Stimulated activated CD8-positive, alpha-beta memory T cell treated with anti-CD3 and anti-CD28 coated beads, Interleukin-4, amount 100 ng/mL, for 48 hours (primary cell): ENCODE measurements around the gene NR1D2.
A peak's percentile ranks its signal among the peaks of the same experiment; 100 is the strongest.

Experiments
- DNase-seq: peaks from one replicate; pipeline ENCODE4 v3.0.0-alpha.2; 2020

NR1D2 gene

DNA sequence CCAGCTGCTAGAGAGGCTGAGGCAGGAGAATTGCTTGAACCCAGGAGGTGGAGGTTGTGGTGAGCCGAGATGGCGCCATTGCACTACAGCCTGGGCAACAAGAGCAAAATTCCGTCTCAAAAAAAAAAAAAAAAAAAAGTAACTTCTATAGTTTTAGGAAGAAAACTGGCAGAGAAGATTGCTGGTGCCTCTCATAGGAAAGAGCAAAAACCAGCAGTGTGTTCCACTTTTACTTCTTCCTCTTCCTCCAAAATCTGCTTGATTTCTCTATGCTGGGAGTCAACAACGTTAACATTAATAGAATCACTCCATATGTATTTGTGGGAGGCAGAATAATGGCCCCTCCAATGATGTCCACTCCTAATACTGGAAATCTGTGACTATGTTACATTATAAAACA, 12.5 kb upstream of the NR1D2 start:
- DNase-seq = no peak

DNA sequence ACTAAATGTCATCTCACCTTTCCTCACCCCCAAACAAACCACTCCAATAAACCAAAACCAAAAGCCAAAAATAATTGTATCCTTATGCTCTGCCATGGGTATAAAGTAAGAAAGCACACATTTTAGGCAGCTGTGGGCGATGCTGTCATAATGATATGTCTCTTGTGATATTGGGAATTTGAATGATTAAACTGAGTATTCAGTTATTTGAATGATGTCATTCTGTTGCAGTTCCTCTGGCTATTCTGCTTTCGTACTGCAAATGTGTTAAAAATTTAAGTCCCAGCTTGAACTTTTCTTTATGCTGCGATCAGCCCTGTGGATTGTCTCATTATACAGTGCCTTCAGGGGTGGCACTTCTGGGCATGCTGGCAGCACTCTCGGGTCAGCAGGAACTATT, 10.8 kb upstream of the NR1D2 start:
- DNase-seq = no peak

DNA sequence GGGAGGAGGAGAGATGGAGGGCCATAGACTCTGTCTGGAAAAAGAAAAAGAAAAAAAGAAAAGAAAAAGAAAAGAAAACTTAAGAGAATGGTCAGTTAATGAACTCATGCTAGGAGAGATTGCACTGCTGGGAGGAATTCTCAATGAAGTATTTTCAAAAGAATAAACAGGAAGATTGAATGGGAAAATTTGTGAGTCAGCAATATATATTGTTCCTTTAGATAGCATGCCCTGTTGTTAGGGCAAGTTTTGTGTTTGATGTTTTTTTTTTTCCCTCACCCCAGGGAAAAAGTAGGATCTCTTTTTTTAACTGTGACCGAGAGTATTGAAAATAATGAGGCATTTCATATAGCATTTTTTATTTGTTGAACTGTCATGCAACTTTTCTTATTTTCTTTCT, 7.8 kb upstream of the NR1D2 start:
- DNase-seq = no peak

DNA sequence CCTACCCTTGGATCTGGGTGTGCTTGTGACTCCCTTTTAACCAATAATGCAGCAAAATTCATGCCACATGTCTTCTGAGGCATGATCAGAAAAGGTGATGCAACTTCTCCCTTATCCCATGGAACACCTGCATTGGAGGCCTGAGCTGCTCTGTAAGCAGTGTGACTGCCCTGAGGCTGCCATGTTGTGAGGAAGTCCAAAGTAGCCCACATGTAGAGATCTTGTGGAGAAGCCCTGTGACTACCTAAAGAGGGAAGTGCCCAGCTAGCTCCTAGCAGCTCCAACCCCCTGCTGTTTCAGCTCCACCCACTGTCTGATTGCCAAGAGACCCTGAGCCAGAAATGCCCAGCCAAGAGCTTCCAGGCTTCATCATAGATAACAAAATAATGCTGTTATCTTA, 6.4 kb upstream of the NR1D2 start:
- DNase-seq = no peak

DNA sequence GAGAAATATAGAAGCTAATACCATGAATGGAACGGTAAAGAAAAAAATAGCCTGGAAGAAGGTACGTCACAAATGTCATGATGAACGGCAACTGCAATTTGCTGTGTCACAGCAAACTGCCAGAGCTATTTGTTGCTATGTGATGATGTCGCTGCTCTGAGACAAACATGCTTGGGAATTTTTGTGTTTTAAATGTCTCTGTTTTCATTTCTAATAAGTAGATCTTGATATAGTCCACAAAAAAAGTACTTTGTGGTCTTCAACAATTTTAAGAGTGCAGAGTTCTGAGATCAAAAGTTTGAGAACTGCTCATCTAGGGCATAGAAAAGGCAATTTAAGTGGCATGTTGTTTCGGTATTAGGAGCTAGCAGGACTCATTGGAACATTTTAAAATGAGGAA, 4.3 kb upstream of the NR1D2 start:
- no peak for DNase-seq

DNA sequence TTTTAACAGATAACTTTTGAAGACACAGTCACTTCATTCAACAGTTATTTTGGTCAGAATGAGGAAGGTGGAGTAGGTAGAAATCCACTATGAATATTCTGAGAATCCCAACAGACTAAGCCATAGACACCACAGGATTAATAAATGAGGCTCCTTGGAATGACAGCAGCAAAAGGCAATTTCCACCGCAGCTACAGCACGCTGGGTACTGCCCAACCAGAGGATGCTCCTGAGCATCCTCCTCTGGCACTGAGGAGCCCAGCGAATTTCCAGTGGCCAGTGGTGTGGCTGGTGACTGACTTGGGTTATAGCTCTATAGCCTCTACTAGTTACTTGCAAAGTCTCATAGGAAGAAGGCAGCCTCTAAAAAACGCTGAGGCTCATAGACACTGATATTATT, 3.6 kb upstream of the NR1D2 start:
- DNase-seq = no peak

DNA sequence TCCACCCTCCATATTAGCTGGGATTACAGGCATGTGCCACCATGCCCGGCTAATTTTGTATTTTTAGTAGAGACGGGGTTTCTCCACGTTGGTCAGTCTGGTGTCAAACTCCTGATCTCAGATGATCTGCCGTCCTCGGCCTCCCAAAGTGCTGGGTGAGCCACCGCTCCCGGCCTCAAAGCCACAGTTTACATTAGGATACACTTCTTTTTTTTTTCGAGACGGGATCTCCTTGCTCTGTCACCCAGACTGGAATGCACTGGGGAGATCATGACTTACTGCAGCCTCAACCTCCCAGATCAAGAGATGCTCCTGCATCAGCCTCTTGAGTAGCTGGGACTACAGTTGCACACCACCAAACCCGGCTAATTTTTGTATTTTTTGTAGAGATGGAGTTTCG, 2.5 kb upstream of the NR1D2 start:
- no peak for DNase-seq

DNA sequence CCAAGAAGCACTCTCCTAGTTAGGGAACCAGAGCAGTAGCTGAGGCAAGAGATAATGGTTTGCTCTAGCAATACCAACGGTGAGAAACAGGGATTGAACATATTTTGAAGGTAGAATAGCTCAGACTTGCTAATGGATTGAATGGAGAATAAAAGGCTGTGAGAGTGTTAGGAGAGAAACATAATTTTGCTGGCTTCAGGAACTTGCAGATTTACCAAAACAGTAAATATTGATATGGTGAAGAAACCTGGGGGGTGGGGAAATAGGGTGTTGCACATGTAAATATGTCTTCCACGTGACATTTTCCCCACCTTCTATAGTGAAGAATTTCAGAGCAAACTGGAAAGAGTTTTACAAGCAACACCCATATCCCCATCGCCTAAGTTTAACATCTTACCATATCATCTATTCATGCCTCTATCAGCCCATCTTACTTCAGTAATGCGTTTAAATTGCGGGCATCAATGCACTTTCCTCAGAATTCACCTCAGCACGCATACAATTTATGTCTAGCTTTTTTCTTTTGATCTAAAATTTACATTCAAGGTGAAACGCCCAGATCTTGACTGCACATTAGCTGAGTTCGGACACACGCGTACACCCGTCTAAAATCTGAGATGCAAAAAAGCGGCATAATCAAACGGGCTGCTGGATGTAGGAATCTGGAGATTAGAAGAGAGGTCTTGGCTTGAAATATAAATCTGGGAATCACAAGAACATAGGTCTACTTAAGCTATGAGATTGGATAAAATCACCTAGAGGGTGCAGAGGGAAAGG, 891 bp upstream of the NR1D2 start:
- no peak for DNase-seq

DNA sequence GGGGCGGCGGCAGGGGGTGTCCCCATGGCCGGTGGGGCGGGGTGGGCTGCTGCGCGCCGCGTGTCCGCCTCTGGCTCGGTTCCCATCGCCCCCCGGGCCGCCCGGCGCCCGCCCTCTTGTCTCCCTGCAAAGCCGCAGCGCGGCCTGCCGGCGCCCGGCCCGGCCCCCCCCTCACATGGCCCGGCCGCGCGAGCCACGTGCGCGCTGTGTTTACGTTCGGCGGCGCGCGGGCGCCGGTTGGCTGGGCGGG, 502 bp downstream of the NR1D2 start:
- DNase-seq = no peak

DNA sequence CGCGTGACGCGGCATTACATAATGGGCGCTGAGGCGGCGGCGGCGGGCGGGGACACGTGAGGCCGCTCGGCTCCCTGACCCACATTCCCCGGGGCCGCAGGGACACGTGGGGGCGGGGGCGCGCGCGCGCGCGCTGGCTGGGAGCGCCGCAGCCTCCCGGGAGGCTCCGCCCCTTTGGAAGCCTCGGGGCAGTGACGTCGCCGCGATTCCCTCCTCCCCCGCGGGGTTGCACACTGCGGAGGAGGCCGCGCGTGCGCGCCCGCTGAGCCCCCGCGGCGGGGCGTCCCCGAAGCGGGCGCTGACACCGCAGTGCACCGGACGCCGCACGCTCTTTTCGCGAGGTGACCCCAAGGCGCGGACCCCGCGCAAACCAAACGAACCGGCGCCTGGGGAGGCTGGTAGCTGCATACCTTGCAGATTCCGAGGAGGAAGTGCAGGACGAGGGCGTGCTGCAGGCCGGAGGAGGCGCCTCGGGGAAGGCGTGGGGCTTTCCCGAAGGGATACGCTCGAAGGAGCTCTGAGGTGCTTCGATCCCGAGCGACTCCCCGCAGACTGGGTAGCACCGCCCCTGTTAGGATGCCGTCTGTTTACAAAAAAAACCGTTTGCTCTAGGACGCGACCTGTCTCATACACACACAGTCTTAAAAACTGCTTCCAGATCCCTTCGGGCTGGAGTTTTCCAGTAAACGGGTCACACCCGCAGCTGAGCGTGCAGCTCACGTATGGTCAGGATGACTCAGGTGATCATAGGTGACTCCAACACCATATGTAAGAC, 1.0 kb downstream of the NR1D2 start:
- peak; percentile 97 for DNase-seq

DNA sequence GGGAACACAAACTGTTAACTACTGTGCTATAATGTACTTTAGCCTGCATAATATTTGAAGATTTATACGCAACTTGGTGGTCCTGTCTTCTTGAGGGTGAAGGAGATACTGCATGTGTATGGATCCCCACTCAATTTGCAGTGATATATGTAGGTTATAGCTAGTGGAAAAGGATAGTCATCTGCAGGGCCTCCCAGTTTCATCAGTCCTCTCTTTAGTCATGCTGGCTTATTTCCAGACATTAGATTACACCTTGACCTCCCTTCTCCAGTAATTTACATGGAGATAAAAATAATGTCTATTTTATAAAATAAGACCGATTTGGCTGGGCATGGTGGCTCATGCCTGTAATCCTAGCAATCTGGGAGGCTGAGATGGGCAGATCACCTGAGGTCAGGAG, 3.7 kb downstream of the NR1D2 start:
- DNase-seq = no peak

DNA sequence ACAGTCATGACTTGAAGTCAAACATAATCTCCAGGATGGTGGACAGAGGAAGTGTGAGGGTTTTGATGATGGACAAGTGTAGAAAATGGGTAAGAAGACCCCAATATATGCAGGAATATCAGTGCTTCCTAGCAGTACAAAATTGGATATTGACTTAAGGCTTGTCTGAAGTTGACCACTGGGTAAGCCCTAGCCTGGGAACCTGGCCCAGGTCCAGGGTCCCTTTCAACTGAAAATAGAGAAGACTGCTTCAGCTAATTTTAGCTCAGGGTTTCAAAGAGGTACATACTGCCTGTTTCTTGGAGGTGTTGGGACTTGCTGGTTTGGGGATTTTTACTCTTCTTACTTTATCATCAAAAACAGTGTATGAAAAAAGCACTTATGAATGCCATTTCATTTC, 4.7 kb downstream of the NR1D2 start:
- no peak for DNase-seq

DNA sequence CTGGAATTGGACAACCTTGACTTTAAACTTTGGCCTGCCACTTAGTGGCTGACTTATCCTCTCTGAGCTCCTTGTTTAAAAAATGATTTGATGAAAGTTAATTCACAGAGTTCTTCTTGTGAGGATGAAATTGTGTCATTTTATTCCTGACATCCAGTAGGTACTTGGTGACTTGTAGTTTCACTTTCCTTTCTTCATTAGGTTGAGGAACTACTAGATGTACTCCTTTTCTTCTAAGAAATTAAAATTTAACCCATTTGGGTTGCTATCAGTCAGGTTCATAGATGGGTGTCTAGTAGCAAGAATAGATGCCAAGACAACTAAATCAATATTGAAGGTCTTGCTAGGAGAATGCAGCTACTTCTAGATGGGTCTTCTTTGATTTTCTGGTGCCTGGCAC, 5.2 kb downstream of the NR1D2 start:
- DNase-seq = no peak

DNA sequence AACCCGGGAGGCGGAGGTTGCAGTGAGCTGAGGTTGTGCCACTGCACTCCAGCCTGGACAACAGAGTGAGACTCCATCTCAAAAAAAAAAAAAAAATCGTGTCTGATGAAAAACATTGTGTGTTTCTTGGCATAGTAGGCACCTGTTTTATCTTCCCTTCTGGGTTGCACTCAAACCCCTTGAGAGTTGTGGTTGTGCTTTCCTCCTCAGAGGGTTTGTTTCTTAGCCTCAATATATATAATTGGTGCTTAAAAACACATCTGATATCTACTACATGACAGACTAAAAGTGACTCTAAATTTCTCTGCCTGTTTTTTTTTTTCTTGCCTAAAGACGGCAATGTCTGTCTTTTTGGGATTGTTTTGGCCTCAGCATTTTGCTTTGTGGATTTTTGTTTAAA, 7.6 kb downstream of the NR1D2 start:
- DNase-seq = no peak

DNA sequence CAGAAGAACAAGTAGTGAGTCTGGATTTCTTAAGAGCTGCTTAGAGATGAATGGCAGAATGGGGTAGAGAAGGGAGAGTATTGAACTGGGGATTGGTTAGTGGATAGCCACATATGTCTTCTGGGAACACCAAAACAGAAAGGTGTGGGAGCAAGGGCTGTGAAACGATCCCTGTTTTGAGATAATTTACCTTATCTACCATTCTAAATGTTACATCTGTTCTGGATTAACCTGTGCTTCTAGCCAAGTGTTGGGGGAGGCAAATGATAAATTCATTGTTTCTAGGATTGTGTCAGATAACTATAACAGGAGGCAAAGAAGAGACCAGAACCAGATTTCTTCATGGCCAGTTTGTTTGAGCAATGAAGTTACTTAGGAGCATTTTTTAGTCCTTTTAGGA, 8.4 kb downstream of the NR1D2 start:
- DNase-seq = no peak

DNA sequence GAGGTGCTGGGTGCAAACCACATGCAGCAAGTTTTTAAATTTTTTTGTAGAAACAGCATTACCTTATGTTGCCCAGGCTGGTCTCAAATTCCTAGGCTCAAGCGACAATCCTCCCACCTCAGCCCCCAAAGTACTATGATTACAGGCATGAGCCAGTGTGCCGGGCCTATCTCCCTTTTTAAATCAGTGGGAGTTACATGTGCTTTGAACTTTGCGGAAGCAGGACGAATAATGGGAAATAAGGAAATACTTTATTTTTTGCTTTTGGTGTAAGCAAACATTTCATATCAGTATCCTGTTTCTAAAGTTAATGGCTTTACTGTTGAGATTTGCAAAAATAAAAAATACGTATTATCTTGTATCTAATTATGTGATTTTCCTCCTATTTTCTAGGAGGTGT, 9.1 kb downstream of the NR1D2 start:
- DNase-seq = no peak

DNA sequence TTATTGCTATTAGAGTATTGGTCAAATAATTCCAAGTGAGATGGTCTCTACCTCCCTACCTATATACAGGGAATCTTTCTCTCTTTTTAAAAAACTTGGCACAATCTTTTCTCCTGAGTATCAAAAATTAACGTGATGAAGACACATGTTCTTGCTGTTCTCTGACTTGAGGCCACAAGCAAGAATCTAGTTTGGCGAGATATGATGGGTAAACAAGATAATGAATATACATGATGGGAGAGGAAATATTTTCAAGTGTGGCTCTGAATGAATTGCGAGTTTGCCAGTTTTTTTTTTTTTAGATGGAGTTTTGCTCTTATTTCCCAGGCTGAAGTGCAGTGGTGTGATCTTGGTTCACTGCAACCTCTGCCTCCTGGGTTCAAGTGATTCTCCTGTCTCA, 11.6 kb downstream of the NR1D2 start:
- no peak for DNase-seq

DNA sequence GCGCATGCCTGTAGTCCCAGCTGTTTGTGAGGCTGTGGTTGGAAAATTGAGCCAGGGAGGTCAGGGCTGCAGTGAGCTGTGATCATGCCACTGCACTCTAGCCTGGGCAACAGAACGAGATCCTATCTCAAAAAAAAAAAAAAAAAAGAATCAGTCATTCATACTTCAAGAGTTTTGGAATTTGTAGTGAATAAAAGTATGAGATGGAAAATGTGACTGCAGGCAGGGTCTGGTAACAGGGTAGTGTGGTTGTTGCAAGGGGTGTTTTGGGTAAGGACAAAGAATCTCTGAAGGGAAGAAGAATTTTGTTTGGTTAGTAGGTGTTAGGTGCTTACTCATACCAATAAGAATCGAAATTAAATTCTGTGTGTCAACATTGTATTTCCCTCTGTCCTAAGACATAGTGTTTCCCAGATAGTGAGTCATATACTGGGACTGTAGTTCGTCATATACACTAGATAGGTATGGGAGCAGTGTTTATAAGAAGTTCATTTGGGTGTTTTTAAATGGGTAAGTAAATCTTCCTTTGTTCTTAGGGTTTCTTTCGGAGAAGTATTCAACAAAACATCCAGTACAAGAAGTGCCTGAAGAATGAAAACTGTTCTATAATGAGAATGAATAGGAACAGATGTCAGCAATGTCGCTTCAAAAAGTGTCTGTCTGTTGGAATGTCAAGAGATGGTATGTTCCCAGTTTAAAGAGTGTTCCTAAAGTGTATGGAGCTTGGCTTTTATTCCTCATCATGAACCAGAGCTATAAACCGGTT, 14.2 kb downstream of the NR1D2 start:
- DNase-seq = no peak

DNA sequence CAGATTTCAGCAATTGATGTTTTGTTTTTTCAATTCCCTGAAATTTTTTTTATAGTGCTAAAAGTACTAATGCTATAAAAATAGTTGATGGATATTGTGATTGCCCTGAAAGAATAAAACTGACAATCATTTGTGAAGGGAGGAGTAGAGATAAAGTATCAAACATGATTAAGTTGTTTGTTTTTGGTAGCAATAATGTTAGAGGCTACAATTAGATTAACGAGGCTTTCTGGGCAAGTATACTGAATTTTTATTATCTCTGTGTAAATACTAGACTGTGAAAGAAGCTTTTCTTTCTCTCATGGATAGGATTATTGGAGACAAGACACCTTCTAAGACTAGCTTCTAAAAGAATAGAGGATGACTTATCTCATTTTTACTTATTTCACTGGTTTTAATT, 15.6 kb downstream of the NR1D2 start:
- DNase-seq = no peak

DNA sequence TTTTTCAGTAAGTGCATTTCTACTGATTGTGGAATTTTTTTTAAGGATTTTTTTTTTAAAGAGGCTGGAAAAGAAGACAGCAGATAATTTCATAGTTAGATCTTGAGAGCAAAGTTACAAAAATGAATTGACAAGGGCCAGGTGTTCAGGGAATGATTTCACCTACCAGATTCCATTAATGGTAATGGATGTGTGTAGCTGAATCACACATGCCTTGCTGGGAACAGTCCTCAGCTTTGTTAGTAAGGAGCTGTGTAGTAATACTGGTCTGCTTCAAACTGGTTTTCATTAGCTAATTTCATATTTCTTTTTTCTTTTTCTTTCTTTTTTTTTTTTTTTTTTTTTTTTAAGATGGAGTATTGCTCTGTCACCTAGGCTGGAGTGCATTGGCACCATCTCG, 16.0 kb downstream of the NR1D2 start:
- no peak for DNase-seq

DNA sequence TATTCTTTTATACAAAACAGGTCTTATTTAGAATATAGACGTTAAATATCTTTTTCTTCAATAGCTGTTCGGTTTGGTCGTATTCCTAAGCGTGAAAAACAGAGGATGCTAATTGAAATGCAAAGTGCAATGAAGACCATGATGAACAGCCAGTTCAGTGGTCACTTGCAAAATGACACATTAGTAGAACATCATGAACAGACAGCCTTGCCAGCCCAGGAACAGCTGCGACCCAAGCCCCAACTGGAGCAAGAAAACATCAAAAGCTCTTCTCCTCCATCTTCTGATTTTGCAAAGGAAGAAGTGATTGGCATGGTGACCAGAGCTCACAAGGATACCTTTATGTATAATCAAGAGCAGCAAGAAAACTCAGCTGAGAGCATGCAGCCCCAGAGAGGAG, 16.8 kb downstream of the NR1D2 start:
- no peak for DNase-seq

DNA sequence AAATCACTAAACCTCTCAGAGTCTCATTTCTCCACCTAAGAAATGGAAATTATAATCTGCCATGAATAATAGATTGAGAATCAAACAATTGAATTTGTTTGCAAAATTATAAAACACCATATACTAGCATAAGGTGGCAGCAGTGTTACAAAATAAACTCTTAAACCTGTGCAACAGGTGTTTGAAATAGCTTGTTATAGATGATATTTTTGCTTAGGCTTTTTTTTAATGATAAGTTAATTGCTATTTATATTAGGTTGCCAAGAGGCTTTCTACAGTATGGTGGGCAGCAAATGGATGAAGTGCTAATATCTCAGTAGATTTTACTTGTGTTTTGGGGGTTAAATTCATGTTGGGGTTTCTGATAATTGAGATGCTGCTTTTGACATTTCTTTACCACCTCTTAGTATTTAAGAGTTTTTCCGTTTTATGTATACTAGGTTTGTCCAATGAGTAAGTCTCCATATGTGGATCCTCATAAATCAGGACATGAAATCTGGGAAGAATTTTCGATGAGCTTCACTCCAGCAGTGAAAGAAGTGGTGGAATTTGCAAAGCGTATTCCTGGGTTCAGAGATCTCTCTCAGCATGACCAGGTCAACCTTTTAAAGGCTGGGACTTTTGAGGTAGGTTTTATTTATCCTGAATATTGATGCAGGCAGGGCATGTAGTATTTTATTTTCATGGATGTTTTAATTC, 19.6 kb downstream of the NR1D2 start:
- DNase-seq = no peak

DNA sequence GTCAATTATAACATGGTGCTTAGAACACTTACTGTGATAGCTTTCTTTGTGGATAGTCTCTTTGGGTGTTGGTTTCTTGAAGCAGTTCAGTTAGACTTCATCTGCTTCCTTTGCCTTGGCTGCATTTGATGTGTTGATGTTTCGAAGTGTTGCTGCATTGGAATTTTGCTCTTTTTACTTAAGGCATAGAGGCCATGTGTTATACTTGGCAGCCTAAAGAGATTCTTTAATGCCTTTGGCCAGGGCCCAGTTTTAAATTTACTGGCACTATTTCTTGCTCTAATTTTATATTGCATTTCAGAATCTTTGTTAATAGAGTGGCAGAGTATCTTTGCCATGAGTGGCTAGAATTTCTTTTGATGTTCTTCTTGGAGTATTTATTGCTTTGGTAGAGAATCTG, 21.2 kb downstream of the NR1D2 start:
- no peak for DNase-seq
